Epithelial cell of proximal tubule (primary cell): Measurements from ENCODE around the gene BTBD9. TPM values are rescaled to one million over a fixed set of nuclear protein-coding genes. Genes with fewer than 3 reads are reported as not detected.

ENCODE experiments used
- DNase-seq: peaks from one replicate; pipeline ENCODE4 v3.0.0-alpha.2; 2011; ENCODE audit warnings: low read depth
- H3K4me3 ChIP-seq: 2 replicates; pipeline ENCODE4 v1.5.1; 2011; ENCODE audit warnings: low read depth, mild to moderate bottlenecking, low read length
- CTCF ChIP-seq: conservative IDR thresholded peaks from 2 replicates; pipeline ENCODE4 v1.5.1; 2012; ENCODE audit warnings: low read depth, mild to moderate bottlenecking, low read length
- total RNA-seq: library from RNA; depleted of rRNA; stranded (reverse); fragments of >200 nt; gene quantifications from 2 replicates; pipeline ENCODE4 v1.2.3, GENCODE V29; 2015

BTBD9 gene
- total RNA-seq, 1 donor from 2014 or later = 2.9 TPM

GRCh38 chr6:38510205-38510604 is 129.5 kb downstream of the BTBD9 start:
- H3K4me3 ChIP-seq = no peak overlapping the region
- no peak for DNase-seq
- no peak for TF ChIP-seq CTCF

GRCh38 chr6:38509713-38510112 is 130.0 kb downstream of the BTBD9 start:
- peak; percentile 49 for DNase-seq
- no peak overlapping the region for H3K4me3 ChIP-seq

GRCh38 chr6:38508894-38509293 is 130.8 kb downstream of the BTBD9 start:
- no peak for DNase-seq
- no peak for TF ChIP-seq CTCF
- no peak overlapping the region for H3K4me3 ChIP-seq

More at GRCh38 chr6:38509713-38510112, 130.0 kb downstream of the BTBD9 start:
- no peak for TF ChIP-seq CTCF

- no peak for TF ChIP-seq CTCF
- no peak for DNase-seq
- no peak overlapping the region for H3K4me3 ChIP-seq
These were observed 131.4 kb downstream of the BTBD9 start for GRCh38 chr6:38508286-38508685.

GRCh38 chr6:38507173-38507572 is 132.6 kb downstream of the BTBD9 start:
- TF ChIP-seq CTCF = no peak
- no peak overlapping the region for H3K4me3 ChIP-seq
- DNase-seq = no peak

- no peak for DNase-seq
These were observed 133.9 kb downstream of the BTBD9 start for GRCh38 chr6:38505826-38506225.

More at GRCh38 chr6:38505826-38506225, 133.9 kb downstream of the BTBD9 start:
- H3K4me3 ChIP-seq = no peak overlapping the region
- TF ChIP-seq CTCF = no peak
